ENCODE measurements around the gene KIFC1. TPM values are rescaled to one million over a fixed set of nuclear protein-coding genes. Genes with fewer than 3 reads are reported as not detected.
A peak's percentile ranks its signal among the peaks of the same experiment; 100 is the strongest.

Gene KIFC1
- total RNA-seq, 1 experiment from 2014 or later, result 123 TPM

DNA sequence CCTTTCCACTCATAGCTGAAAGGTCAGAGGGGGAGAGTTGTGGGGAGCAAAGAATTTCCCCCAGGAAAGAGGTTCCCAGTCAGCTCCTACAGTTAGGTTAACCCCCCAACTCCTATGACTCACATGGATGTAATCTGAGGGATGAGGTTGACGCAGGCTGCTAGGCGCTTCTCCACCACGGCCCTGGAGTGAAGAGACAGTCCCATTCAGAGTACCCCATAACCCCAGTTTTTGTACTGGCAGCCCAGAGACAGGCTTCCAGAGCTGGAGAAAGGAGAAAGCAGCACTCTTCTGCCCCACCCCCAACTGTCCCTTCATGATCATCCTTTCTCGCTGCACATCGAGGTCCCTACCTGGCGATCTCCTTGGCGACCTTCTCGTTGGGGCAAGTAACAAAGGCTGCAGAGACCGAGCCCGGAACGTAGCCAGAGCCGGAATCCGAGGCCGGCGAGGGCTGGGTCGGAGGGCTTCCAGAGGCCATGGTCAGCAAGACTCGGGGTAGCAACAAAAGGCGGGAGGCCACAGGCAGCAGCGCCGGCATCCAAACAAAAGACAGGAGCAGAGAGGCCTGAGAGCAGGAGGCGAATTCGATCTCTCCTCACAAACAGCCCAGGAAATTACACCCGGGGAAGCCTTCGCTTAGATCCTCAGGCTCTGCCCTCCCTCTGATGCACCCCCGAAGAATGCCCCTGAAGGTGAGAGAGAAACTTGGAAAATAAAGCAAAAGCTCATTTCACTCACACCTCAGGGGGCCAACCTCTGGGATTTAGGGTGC lies 25.7 kb downstream of the KIFC1 start:
- POLR2A ChIA-PET (ENCODE audit: low non-redundant PET), result no interaction called here
- TF ChIP-seq, protein P1, sequence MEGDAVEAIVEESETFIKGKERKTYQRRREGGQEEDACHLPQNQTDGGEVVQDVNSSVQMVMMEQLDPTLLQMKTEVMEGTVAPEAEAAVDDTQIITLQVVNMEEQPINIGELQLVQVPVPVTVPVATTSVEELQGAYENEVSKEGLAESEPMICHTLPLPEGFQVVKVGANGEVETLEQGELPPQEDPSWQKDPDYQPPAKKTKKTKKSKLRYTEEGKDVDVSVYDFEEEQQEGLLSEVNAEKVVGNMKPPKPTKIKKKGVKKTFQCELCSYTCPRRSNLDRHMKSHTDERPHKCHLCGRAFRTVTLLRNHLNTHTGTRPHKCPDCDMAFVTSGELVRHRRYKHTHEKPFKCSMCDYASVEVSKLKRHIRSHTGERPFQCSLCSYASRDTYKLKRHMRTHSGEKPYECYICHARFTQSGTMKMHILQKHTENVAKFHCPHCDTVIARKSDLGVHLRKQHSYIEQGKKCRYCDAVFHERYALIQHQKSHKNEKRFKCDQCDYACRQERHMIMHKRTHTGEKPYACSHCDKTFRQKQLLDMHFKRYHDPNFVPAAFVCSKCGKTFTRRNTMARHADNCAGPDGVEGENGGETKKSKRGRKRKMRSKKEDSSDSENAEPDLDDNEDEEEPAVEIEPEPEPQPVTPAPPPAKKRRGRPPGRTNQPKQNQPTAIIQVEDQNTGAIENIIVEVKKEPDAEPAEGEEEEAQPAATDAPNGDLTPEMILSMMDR (conservative IDR thresholded peaks at IDR 0.05; ENCODE audit: low read depth, low read length), result no peak
- no peak for TF ChIP-seq EZH2 (IDR thresholded peaks at IDR 0.05; ENCODE audit: borderline replicate concordance, low read depth, low read length, poor library complexity, severe bottlenecking)
- DNase-seq (ENCODE audit: low spot score), result no peak
- Histone ChIP-seq H3K4me3 (ENCODE audit: low read depth, low read length, poor library complexity, severe bottlenecking) (peak overlapping the region; percentile 61), H3K4me1 (ENCODE audit: insufficient read depth, low read length, poor library complexity, severe bottlenecking) (peaks cover 24% of the 10 kb centered on the region), H3K27me3 (replicated peaks; ENCODE audit: insufficient read depth, low read depth, low read length, poor library complexity) (no peaks in the 10 kb centered on the region), H3K27ac (ENCODE audit: low read depth, low read length, poor library complexity, severe bottlenecking) (peak overlapping the region; percentile 72), H3K9me3 (ENCODE audit: low read depth, low read length, poor library complexity, severe bottlenecking) (no peaks in the 10 kb centered on the region), H3K36me3 (ENCODE audit: insufficient read depth, low read length, poor library complexity, severe bottlenecking) (peaks cover 43% of the 10 kb centered on the region)
- CTCF ChIA-PET, result no interaction called here
- intact Hi-C loops (cut with micrococcal nuclease; ENCODE audit: unreplicated experiment), result loop anchor here (10.0 kb wide), 1 partner anchor 103 kb away; the partner anchor contains the start of genes TAPBP and ZBTB22
- BruUV-seq (replicated peaks), result no TSS peak

DNA sequence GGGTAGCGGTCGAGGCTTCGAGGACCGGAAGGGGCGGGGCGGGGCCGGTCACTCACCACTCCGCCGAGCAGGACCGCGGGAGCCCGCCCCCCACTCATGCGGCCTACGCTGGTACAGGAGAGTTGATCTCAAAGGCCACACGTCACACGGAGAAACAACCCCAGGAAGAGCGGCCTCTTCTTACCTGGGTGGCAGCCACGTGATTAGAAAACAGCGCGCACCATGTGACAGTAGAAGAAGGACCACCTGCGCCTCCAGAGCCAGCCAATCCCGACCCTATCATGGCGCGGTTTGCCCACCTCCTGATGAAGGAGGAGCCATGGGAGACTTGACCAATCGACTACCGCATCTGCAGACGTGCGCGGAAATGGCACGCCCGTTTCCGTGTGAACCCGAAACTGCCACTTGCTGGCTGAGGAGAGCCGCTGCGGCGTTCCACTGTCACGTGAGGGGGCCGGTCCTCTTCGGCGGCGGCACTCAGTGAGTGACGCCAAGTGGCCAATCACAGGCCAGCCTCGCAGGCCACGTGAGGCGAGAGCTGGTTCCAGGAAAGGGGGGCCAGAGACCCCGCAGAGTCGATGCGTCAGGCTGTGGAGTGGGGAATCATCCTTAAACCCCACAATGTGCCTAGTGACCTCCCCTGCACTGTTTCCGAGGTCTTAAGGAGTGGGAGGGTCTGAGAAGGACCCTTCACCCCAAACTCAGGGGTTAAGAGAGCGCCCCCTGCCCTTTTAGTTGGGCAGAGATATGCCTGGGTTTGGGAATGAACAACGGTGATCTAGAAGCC lies 26.5 kb downstream of the KIFC1 start, which contains the start of gene CUTA:
CUTA (minus strand) TSS at position 205 of the 787 bp plus-strand sequence; CDS start at position 98, 107 bp downstream.
- POLR2A ChIA-PET (ENCODE audit: low non-redundant PET), result no interaction called here
- no peak for TF ChIP-seq EZH2 (IDR thresholded peaks at IDR 0.05; ENCODE audit: borderline replicate concordance, low read depth, low read length, poor library complexity, severe bottlenecking)
- TF ChIP-seq, protein P1 (conservative IDR thresholded peaks at IDR 0.05; ENCODE audit: low read depth, low read length), result peak; percentile 55
- Histone ChIP-seq H3K27ac (ENCODE audit: low read depth, low read length, poor library complexity, severe bottlenecking) (peak within 1 kb of the TSS; percentile 81), H3K4me1 (ENCODE audit: insufficient read depth, low read length, poor library complexity, severe bottlenecking) (peaks cover 24% of the 10 kb centered on the region), H3K9me3 (ENCODE audit: low read depth, low read length, poor library complexity, severe bottlenecking) (no peaks in the 10 kb centered on the region), H3K27me3 (replicated peaks; ENCODE audit: insufficient read depth, low read depth, low read length, poor library complexity) (no peaks in the 10 kb centered on the region), H3K36me3 (ENCODE audit: insufficient read depth, low read length, poor library complexity, severe bottlenecking) (peaks cover 35% of the 10 kb centered on the region), H3K4me3 (ENCODE audit: low read depth, low read length, poor library complexity, severe bottlenecking) (peak within 1 kb of the TSS; percentile 61)
- peak; percentile 100 for DNase-seq (ENCODE audit: low spot score)
- CTCF ChIA-PET, result interaction anchor here (0.8 kb wide), 1 partner anchor 13 kb away, joined by 3 read pairs; no protein-coding TSS in a partner anchor
- intact Hi-C loops (cut with micrococcal nuclease; ENCODE audit: unreplicated experiment), result loop anchor here (10.0 kb wide), 1 partner anchor 103 kb away; the partner anchor contains the start of genes TAPBP and ZBTB22
- no TSS peak for BruUV-seq (replicated peaks)

DNA sequence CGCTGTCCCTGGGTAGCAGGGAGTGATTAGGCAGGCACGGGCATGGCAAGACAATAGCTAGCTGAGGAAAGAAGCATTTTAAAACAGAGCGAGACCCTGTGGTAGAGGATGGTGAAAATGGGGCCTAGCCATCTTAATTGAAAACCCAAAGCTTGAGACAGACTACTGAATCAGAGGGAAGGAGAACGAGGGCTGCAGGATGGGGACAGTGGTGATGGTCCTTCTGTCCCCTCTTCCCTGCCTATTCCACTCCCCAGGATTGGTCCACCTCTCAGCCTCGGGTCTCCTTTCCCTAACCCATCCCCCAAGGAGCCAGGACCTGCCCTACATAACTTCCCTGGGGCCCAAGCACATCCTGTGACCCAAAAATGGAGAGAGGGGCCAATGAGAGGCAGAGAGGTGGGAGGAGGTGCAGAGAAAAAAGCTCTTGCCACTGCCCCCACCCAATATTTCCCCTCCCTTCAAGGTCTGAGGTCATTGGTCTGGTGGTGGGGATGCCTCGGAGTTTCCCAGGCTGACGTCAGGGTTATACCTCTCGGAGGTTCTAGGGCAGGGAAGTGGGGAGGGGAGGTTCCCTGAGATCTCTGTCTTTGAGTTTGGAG lies 27.2 kb downstream of the KIFC1 start:
- peaks cover 24% of the 10 kb centered on the region for H3K4me1 ChIP-seq (ENCODE audit: insufficient read depth, low read length, poor library complexity, severe bottlenecking)
- BruUV-seq (replicated peaks), result TSS peak; percentile 83
- intact Hi-C loops (cut with micrococcal nuclease; ENCODE audit: unreplicated experiment), result loop anchor here (10.0 kb wide), 1 partner anchor 104 kb away; the partner anchor contains the start of genes TAPBP and ZBTB22
- H3K4me3 ChIP-seq (ENCODE audit: low read depth, low read length, poor library complexity, severe bottlenecking), result peak overlapping the region; percentile 61
- H3K9me3 ChIP-seq (ENCODE audit: low read depth, low read length, poor library complexity, severe bottlenecking), result no peaks in the 10 kb centered on the region
- H3K27me3 ChIP-seq (replicated peaks; ENCODE audit: insufficient read depth, low read depth, low read length, poor library complexity), result no peaks in the 10 kb centered on the region
- POLR2A ChIA-PET (ENCODE audit: low non-redundant PET), result no interaction called here
- peaks cover 30% of the 10 kb centered on the region for H3K36me3 ChIP-seq (ENCODE audit: insufficient read depth, low read length, poor library complexity, severe bottlenecking)
- CTCF ChIA-PET, result interaction anchor here (0.8 kb wide), 1 partner anchor 12 kb away, joined by 3 read pairs; no protein-coding TSS in a partner anchor
- H3K27ac ChIP-seq (ENCODE audit: low read depth, low read length, poor library complexity, severe bottlenecking), result peak overlapping the region; percentile 81
- no peak for DNase-seq (ENCODE audit: low spot score)
- TF ChIP-seq EZH2 (IDR thresholded peaks at IDR 0.05; ENCODE audit: borderline replicate concordance, low read depth, low read length, poor library complexity, severe bottlenecking), result no peak
- TF ChIP-seq, protein P1 (conservative IDR thresholded peaks at IDR 0.05; ENCODE audit: low read depth, low read length), result no peak
